Activated CD8-positive, alpha-beta memory T cell treated with anti-CD3 and anti-CD28 coated beads for 48 hours (primary cell): Measurements from ENCODE around the gene WNK2.
"Not testable (repeated sequence)": the region's sequence is repeated elsewhere in the genome, so short reads cannot be mapped to it uniquely, and the experiment has no call there.

Experiments used
- DNase-seq, 3 experiments: peaks; one replicate each; pipeline ENCODE4 v3.0.0-alpha.2; 2020; ENCODE audit warnings: low read depth in 2 of 3, low spot score in 2 of 3

Gene WNK2

DNA sequence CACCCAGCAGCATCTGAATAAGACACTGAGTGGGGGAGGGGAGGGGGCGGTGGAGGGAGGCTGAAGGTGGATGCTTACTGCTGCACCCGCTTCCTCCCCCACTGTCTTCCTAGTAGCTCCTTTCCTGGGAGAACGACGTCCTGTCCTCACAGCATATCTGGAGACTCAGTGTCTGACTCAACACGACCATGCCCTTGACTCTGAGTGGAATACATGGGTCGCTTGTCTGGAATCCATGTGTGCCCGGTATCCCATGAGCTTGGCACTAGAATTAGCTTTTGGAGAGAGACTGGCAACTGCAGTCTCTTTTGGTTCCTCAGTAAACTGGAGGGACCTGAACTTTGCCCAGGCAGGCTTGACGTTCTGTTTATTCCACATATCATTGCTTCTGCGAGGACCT, 142.1 kb downstream of the WNK2 start:
- DNase-seq, result no peak

GRCh38 chr9:93326654-93327053, 142.7 kb downstream of the WNK2 start:
- no peak for DNase-seq

- no peak for DNase-seq
These were observed 145.8 kb downstream of the WNK2 start for GRCh38 chr9:93329629-93330280.

GRCh38 chr9:93332317-93332716, 148.4 kb downstream of the WNK2 start:
- no peak for DNase-seq

DNA sequence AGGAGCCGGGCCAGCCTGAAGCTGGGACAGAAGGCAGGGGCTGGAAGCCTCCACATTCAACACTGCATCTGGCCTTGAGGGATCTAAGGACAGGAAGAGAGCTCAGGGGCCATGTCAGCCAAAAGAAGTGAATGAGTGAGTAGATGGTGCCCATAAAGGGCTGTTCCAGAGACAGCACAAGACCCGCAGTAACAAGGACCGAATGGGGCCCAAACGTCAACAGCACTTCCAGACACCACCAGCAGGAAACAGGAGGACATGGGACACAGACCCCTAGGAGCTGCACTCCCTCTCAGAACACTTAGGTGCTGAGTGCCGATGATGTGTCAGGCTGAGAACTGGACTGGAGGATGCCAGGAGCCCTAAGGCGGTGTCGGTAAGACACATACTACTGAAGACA, 152.8 kb downstream of the WNK2 start:
- DNase-seq, result no peak

GRCh38 chr9:93338196-93338595, 154.3 kb downstream of the WNK2 start:
- not testable (repeated sequence) for DNase-seq

DNA sequence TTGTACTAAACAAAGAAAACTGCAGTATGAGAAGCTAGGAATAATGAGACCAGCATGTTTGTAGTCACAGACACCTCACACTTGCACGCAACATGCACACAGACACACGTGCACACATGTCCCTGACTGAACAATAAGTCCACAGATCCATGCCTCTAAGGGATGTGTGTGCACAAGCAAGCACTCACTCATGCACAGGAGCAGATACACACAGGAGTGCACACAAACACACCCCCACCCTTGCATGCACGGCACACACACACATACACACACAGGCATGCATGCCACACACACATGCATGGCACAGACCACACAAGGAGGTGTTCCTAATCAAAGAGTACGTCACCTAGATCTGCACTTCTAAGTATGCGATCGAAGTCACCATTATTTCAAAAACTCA, 156.2 kb downstream of the WNK2 start:
- no peak for DNase-seq

GRCh38 chr9:93341820-93342219, 157.9 kb downstream of the WNK2 start:
- DNase-seq, result not testable (repeated sequence)

DNA sequence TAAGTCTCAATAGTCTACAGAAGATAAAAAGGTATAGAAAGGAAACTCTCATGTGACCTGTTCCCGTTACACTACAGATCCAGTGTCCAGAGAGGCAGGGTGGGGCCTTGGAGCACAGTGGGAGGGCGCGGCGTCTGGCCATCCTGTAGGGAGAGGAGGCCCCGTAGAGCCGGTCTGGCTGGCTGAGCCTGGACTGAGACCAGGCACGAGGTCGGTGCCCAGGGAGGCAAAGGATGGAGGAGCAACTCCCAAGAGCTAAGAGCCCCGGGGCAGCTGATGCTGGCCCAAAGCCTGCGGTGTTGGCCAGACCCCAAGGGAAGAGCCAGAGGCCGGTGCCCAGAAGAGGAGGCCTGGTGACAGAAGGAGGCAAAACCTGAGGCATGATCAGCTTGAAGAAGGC, 158.5 kb downstream of the WNK2 start:
- not testable (repeated sequence) for DNase-seq

GRCh38 chr9:93343663-93344062, 159.7 kb downstream of the WNK2 start:
- no peak for DNase-seq

GRCh38 chr9:93345643-93346230, 161.8 kb downstream of the WNK2 start:
- DNase-seq, result no peak

DNA sequence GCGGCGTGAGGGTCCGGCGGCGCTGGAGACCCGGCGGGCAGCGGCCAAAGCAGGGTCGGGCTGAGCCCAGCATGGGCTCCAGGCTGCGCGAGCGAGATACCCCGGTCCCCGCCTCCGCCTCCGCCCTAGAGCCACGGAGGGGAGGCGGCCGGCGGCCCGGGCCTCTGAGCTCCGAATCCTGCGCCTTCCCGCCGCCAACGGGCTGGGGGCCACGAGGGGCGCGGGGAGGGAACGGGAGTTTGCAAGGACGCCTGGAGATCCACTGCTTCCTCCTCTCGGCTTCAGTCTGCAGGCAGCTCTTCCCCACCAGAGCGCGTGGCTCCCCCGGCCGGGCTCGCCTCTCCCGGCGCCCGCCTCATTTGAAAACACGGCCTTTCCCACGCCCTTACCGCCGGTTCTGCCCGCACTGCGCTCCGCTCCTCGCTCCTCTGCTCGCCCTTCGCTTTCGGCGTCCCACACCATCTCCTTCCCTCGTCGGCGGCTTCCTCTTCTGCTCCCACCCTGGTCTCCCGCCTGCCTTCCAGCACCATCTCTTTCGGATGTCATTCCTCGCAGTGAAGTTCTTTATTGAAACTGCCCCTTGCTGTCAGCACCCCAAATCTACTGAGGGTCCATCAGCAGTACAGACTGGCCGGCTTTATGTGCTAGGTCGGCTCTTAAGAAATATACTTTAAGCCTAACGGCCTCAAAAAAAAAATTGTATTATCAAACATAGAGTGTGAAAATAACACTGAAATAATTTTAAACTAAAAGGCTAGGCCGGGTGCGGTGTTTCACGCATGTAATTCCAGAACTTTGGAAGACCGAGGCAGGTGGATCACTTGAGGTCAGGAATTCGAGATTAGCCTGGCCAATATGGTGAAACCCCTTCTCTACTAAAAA, 162.5 kb downstream of the WNK2 start:
- no peak for DNase-seq

DNA sequence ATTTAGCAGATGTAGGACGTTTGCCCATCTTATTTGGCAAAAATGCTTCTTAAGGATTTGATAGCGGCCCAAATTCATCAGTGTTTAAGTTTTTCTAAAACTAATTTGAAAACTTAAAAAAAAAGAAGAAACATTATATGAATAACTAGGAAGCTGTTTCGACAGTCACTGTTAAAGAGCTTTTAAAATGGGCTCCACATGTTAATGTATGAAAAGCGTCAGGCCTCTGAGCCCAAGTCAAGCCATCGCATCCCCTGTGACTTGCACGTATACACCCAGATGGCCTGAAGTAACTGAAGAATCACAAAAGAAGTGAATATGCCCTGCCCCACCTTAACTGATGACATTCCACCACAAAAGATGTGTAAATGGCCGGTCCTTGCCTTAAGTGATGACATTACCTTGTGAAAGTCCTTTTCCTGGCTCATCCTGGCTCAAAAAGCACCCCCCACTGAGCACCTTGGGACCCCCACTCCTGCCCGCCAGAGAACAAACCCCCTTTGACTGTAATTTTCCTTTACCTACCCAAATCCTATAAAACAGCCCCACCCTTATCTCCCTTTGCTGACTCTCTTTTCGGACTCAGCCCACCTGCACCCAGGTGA, 163.5 kb downstream of the WNK2 start:
- not testable (repeated sequence) for DNase-seq

GRCh38 chr9:93353413-93354310, 169.7 kb downstream of the WNK2 start:
- DNase-seq, result not testable (repeated sequence)

GRCh38 chr9:93354451-93354850, 170.5 kb downstream of the WNK2 start:
- no peak for DNase-seq

DNA sequence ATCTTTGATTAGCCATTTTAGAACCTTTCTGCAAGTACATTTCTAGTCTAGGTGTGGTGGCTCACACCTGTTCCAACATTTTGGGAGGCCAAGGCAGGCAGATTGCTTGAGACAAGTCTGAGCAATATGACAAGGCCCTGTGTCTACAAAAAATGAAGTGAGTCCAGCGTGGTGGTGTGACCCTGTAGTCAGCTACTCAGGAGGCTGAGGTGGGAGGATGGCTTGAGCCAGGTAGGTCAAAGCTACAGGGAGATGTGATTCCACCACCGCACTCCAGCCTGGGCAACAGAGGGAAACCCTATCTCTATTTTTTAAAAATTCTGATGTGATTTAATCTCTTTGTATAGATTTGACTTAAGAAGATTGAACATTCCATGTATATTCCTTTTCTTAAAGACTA, 171.9 kb downstream of the WNK2 start:
- DNase-seq, result no peak

GRCh38 chr9:93357649-93358048, 173.7 kb downstream of the WNK2 start:
- no peak for DNase-seq

GRCh38 chr9:93359907-93360306, 176.0 kb downstream of the WNK2 start:
- not testable (repeated sequence) for DNase-seq

DNA sequence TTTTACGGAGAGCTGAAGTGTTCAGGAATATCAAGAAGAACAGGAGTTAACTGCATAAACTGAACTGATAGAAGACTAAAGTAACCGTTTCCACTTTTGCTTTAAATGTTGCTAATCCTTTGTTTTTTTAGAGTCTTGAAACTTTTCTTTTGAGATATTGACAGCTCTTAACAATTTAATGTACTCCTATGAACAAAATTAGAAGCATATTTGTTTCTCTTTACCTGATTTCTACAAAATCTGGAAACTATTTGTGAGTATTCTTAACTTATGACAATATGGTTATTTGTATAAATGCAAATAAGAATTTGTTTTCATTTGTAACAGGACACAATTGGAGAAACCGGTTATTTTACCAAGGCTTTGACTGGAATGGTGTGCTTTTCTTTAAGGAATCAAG, 178.1 kb downstream of the WNK2 start:
- DNase-seq, result no peak

GRCh38 chr9:93364734-93365426, 180.9 kb downstream of the WNK2 start:
- DNase-seq, result no peak
